Endothelial cell of umbilical vein (primary cell): ENCODE results near the gene TTLL13. TPM values are rescaled to one million over a fixed set of nuclear protein-coding genes. Genes with fewer than 3 reads are reported as not detected.
"Not testable (repeated sequence)": the region's sequence is repeated elsewhere in the genome, so short reads cannot be mapped to it uniquely, and the experiment has no call there.

Source experiments
- BruUV-seq: library from RNA; stranded (reverse); fragments of 400-500 nt; replicated peaks from 2 replicates; lab custom pipeline; 2021; lab: Mats Ljungman, UMichigan
- CTCF ChIA-PET: fragments of 300-600, 350-600 bp; sonication (Branson Sonifier 250); formaldehyde crosslinking; loops from one replicate; lab custom pipeline; 2021; ENCODE audit warnings: antibody characterized with exemption, inconsistent platforms; lab: Charles Lee
- POLR2A ChIA-PET: fragments of 300-600, 350-600 bp; sonication (Branson Sonifier 250); formaldehyde crosslinking; loops from one replicate; lab custom pipeline; 2021; ENCODE audit warnings: antibody characterized with exemption, inconsistent platforms; lab: Charles Lee
- DNase-seq: peaks from one replicate; pipeline ENCODE4 v3.0.0-alpha.2; 2011; ENCODE audit warnings: low read depth, low spot score
- FAIRE-seq: peaks from 2 replicates; lab custom pipeline; 2011; peaks lifted over from hg19 to GRCh38; lab: Jason Lieb, UNC
- H2AFZ ChIP-seq: 2 replicates; pipeline ENCODE4 v1.6.0; 2012; ENCODE audit warnings: low read depth, low read length, control low read depth, inconsistent platforms
- H3K27ac ChIP-seq: 2 replicates; pipeline ENCODE4 v1.5.1; 2011; ENCODE audit warnings: low read depth, mild to moderate bottlenecking, control low read depth, low read length, moderate library complexity; ENCODE audit not compliant: insufficient read depth
- H3K27me3 ChIP-seq, 2 experiments: 2 replicates each; pipeline versions ENCODE4 v1.6.0 to v1.6.1; 2011; ENCODE audit warnings: low read length in 2 of 2, mixed read lengths in 1 of 2; ENCODE audit not compliant: control insufficient read depth in 2 of 2, insufficient read depth in 2 of 2
- H3K36me3 ChIP-seq, 2 experiments: 2 replicates in 1 of 2; 3 replicates in 1 of 2; pipeline ENCODE4 v1.5.1; 2011; ENCODE audit warnings: low read length in 2 of 2, mild to moderate bottlenecking in 1 of 2, moderate library complexity in 1 of 2; ENCODE audit not compliant: control insufficient read depth in 2 of 2, insufficient read depth in 2 of 2; ENCODE audit errors: extremely low read depth in 1 of 2
- H3K4me1 ChIP-seq: 3 replicates; pipeline ENCODE4 v1.5.1; 2011; ENCODE audit warnings: mild to moderate bottlenecking, low read length; ENCODE audit not compliant: control insufficient read depth, insufficient read depth; ENCODE audit errors: extremely low read depth
- H3K4me2 ChIP-seq: 2 replicates; pipeline ENCODE4 v1.6.1; 2011; ENCODE audit warnings: low read length, control low read depth, mixed read lengths; ENCODE audit not compliant: insufficient read depth
- H3K4me3 ChIP-seq, 3 experiments: fragments of 200-600 bp in 1 of 3; sonication (generic), shearing (Covaris generic) in 1 of 3; replicated peaks in 1 of 3; 2 replicates each; pipeline ENCODE4 v1.5.1; 2011 to 2016; ENCODE audit warnings: control low read depth in 3 of 3, low read length in 3 of 3, mild to moderate bottlenecking in 2 of 3, inconsistent platforms in 1 of 3, low read depth in 1 of 3, moderate library complexity in 1 of 3; ENCODE audit not compliant: insufficient read depth in 1 of 3
- H3K79me2 ChIP-seq: 2 replicates; pipeline ENCODE4 v1.6.0; 2012; ENCODE audit warnings: low read length, inconsistent platforms; ENCODE audit not compliant: control insufficient read depth, insufficient read depth
- H3K9ac ChIP-seq: replicated peaks from 2 replicates; pipeline ENCODE3; 2011; ENCODE audit warnings: low read length, control low read depth; ENCODE audit not compliant: insufficient read depth; ENCODE audit errors: extremely low read depth
- H3K9me1 ChIP-seq: replicated peaks from 3 replicates; pipeline ENCODE4 v1.6.0; 2011; ENCODE audit warnings: mild to moderate bottlenecking, low read length; ENCODE audit not compliant: control insufficient read depth, insufficient read depth; ENCODE audit errors: extremely low read depth
- H3K9me3 ChIP-seq: replicated peaks from 2 replicates; pipeline ENCODE4 v1.5.1; 2012; ENCODE audit warnings: low read length, inconsistent platforms; ENCODE audit not compliant: control insufficient read depth, insufficient read depth
- H4K20me1 ChIP-seq: replicated peaks from 2 replicates; pipeline ENCODE3; 2011; ENCODE audit warnings: mild to moderate bottlenecking, low read length; ENCODE audit not compliant: control insufficient read depth, insufficient read depth; ENCODE audit errors: extremely low read depth
- CTCF ChIP-seq, 2 donors: IDR thresholded peaks; 1 replicate in 1 of 2; 2 replicates in 1 of 2; pipeline ENCODE4 v1.5.1; 2011; ENCODE audit warnings: low read length in 2 of 2, mild to moderate bottlenecking in 2 of 2, moderate library complexity in 2 of 2, control low read depth in 1 of 2, inconsistent platforms in 1 of 2, low read depth in 1 of 2; ENCODE audit not compliant: insufficient read depth in 1 of 2; ENCODE audit errors: extremely low read depth in 1 of 2
- EZH2 ChIP-seq: IDR thresholded peaks from 2 replicates; pipeline ENCODE4 v1.6.1; 2012; ENCODE audit warnings: borderline replicate concordance, low read depth, mild to moderate bottlenecking, moderate library complexity, low read length, inconsistent platforms; ENCODE audit not compliant: severe bottlenecking
- FOS ChIP-seq: IDR thresholded peaks from 2 replicates; pipeline ENCODE4 v1.6.1; 2011; ENCODE audit warnings: mild to moderate bottlenecking, low read length, moderate library complexity, borderline replicate concordance; ENCODE audit not compliant: insufficient read depth
- GATA2 ChIP-seq: IDR thresholded peaks from 2 replicates; pipeline ENCODE4 v1.7.0; 2011; ENCODE audit warnings: low read depth, mild to moderate bottlenecking, moderate library complexity, mixed read lengths, low read length; ENCODE audit not compliant: insufficient read length, insufficient read depth
- JUN ChIP-seq: IDR thresholded peaks from 2 replicates; pipeline ENCODE4 v1.6.1; 2011; ENCODE audit warnings: borderline replicate concordance, low read depth; ENCODE audit not compliant: insufficient read length, insufficient read depth
- MAX ChIP-seq: IDR thresholded peaks from 2 replicates; pipeline ENCODE4 v1.6.1; 2011; ENCODE audit not compliant: insufficient read depth, insufficient read length
- MYC ChIP-seq: IDR thresholded peaks from one replicate; pipeline ENCODE4 v1.6.1; 2011; ENCODE audit warnings: mild to moderate bottlenecking, low read depth, low read length
- POLR2A ChIP-seq: IDR thresholded peaks from 2 replicates; pipeline ENCODE4 v1.6.1; 2012; ENCODE audit warnings: low read depth, mild to moderate bottlenecking, control low read depth, low read length
- POLR2AphosphoS5 ChIP-seq: IDR thresholded peaks from 2 replicates; pipeline ENCODE4 v1.6.1; 2012; ENCODE audit warnings: low read depth, mild to moderate bottlenecking, control low read depth, low read length, moderate library complexity; ENCODE audit not compliant: insufficient read depth
- dilution Hi-C: fragments of 300-500 bp; cut with MboI; formaldehyde crosslinking; loops from one replicate; pipeline ENCODE4 v1.15.0; 2019; ENCODE audit warnings: low sequenced_read_pairs; ENCODE audit not compliant: extremely low pct_ligation_motif_present
- intact Hi-C: fragments of 100-400 bp; cut with micrococcal nuclease; formaldehyde crosslinking; loops from one replicate; pipeline ENCODE4 v1.10.0; 2022
- polyA plus RNA-seq, 4 experiments: library from polyadenylated mRNA; depleted of rRNA in 3 of 4; stranded (reverse) in 3 of 4; unstranded in 1 of 4; fragments of >200 nt; gene quantifications; 2 replicates each; pipeline versions ENCODE4 v1.2.1 to v1.2.3, GENCODE V29; 2011 to 2012; ENCODE audit warnings: missing spikeins in 1 of 4
- total RNA-seq: library from RNA; stranded (reverse); gene quantifications from 2 replicates; pipeline ENCODE4 v1.2.3, GENCODE V29; 2021

The TTLL13 gene
- total and polyA plus RNA-seq, 2 donors (not counting 3 experiments of a cell fraction or from before 2014, with no cell fraction given): 0.04 TPM; not detected in 1

- POLR2A ChIA-PET: no interaction called here
- Histone ChIP-seq H3K4me2 (no peak overlapping the region), H3K4me1 (no peaks in the 10 kb centered on the region), H3K79me2 (no peaks in the 10 kb centered on the region), H2AFZ (no peak overlapping the region), H3K27ac (no peak overlapping the region), H3K4me3 (no peak overlapping the region), H3K36me3 (no peaks in the 10 kb centered on the region), H3K9ac (no peak overlapping the region), H4K20me1 (no peaks in the 10 kb centered on the region), H3K9me3 (no peaks in the 10 kb centered on the region), H3K27me3 (peaks cover 0 to 1% of the 10 kb centered on the region in 2 experiments), H3K9me1 (no peaks in the 10 kb centered on the region)
- DNase-seq (no peak), FAIRE-seq (no peak)
- intact Hi-C loops: no loop called here
- BruUV-seq: no TSS peak
- CTCF ChIA-PET: interaction anchor here (1.4 to 3.4 kb wide), 3 partner anchors 25 to 590 kb away, joined by 4 to 30 read pairs (median 15); no protein-coding TSS in a partner anchor
- TF ChIP-seq EZH2 (no peak), FOS (no peak), MAX (no peak), MYC (no peak), GATA2 (no peak), POLR2A (no peak), CTCF (IDR thresholded peaks at IDR 0.05; ENCODE audit: extremely low read depth in 1 of 2, insufficient read depth in 1 of 2, low read depth in 1 of 2, low read length in 2 of 2) (no peak), JUN (no peak), POLR2AphosphoS5 (no peak)
- dilution Hi-C loops: no loop called here
These were observed 45.9 kb downstream of the TTLL13 start for GRCh38 chr15:90295270-90295648.

GRCh38 chr15:90296316-90296884 lies 47.0 kb downstream of the TTLL13 start:
- CTCF ChIA-PET: interaction anchor here (1.2 to 1.4 kb wide), 2 partner anchors 9 to 10 kb away, joined by 3 to 4 read pairs; no protein-coding TSS in a partner anchor
- intact Hi-C loops: not testable (repeated sequence)

More at GRCh38 chr15:90296316-90296884, 47.0 kb downstream of the TTLL13 start:
- H3K4me2 ChIP-seq, H3K4me1 ChIP-seq, DNase-seq, H3K9me3 ChIP-seq, H3K9me1 ChIP-seq, H2AFZ ChIP-seq, dilution Hi-C loops, H3K4me3 ChIP-seq, FAIRE-seq, H3K9ac ChIP-seq, H3K36me3 ChIP-seq, H3K79me2 ChIP-seq, H3K27me3 ChIP-seq, H4K20me1 ChIP-seq, H3K27ac ChIP-seq, BruUV-seq: not testable (repeated sequence)
- POLR2A ChIA-PET: interaction anchor here (0.7 kb wide), 1 partner anchor 317 kb away, joined by 3 read pairs; no protein-coding TSS in a partner anchor
